AG08395 (cell line): ENCODE results near the gene TDRKH.
"Not testable (repeated sequence)": the region's sequence is repeated elsewhere in the genome, so short reads cannot be mapped to it uniquely, and the experiment has no call there.

Source experiments
- DNase-seq: peaks from one replicate; pipeline ENCODE4 v3.0.0; 2012; ENCODE audit warnings: mixed read lengths, low spot score

TDRKH gene

GRCh38 chr1:151762941-151763921, 27.1 kb downstream of the TDRKH start, which contains the start of gene MRPL9:
Gene MRPL9, minus strand, starts transcription at chr1:151763496. Its CDS starts 17 bp downstream, at chr1:151763479.
- peak; percentile 96 for DNase-seq

- DNase-seq = no peak
Measured at GRCh38 chr1:151760597-151761385, 29.5 kb downstream of the TDRKH start.

GRCh38 chr1:151759241-151759640, 31.1 kb downstream of the TDRKH start:
- no peak for DNase-seq

- DNase-seq = peak; percentile 68
Measured at GRCh38 chr1:151756291-151756690, 34.0 kb downstream of the TDRKH start.

- DNase-seq = no peak
Measured at GRCh38 chr1:151741516-151741915, 48.8 kb downstream of the TDRKH start.

GRCh38 chr1:151739590-151740355, 50.5 kb downstream of the TDRKH start:
- no peak for DNase-seq

GRCh38 chr1:151737479-151737878, 52.8 kb downstream of the TDRKH start:
- DNase-seq = no peak

GRCh38 chr1:151737026-151737425, 53.3 kb downstream of the TDRKH start:
- DNase-seq = no peak

- not testable (repeated sequence) for DNase-seq
Measured at GRCh38 chr1:151733995-151734394, 56.3 kb downstream of the TDRKH start.

GRCh38 chr1:151733126-151733525, 57.2 kb downstream of the TDRKH start:
- no peak for DNase-seq

GRCh38 chr1:151729966-151730291, 60.4 kb downstream of the TDRKH start:
- DNase-seq = no peak

GRCh38 chr1:151729157-151729965, 60.9 kb downstream of the TDRKH start:
- no peak for DNase-seq

- peak; percentile 57 for DNase-seq
Measured at GRCh38 chr1:151728151-151729054, 61.9 kb downstream of the TDRKH start.

- no peak for DNase-seq
Measured at GRCh38 chr1:151723726-151724370, 66.5 kb downstream of the TDRKH start.
